ENCODE data around the gene NEMP2.

The NEMP2 gene

DNA sequence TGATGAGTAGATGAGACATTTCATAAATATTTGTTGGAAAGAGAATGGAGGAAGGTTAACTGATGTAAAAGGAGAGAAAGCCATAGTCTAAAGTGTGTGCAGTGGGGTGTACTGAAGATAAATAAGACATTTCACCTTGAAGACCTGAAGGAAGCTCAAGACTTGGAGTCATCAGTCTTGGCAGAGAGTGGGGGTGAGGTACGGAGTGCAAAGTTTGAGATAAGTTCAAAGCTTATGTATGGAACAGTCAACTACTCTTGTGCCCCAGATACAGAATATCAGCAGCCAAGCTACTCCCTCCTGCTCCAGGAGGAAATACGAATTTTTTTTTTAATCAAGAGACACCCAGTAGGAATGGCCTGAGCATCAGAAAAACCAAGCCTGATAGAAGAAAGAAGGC, 30.3 kb upstream of the NEMP2 start:
- Histone ChIP-seq H3K9me3 (peaks cover 0 to 6% (median 4%) of the 10 kb centered on the region in 3 donors), H3K27ac (no peak overlapping the region), H3K4me1 (peaks cover 0 to 5% (median 0%) of the 10 kb centered on the region in 4 donors), H3K27me3 (no peaks in the 10 kb centered on the region), H3K4me3 (no peak overlapping the region), H3K36me3 (no peaks in the 10 kb centered on the region)
- TF ChIP-seq CTCF (IDR thresholded peaks at IDR 0.05) = no peak
- intact Hi-C loops (cut with DNase I; ENCODE audit: low total_unique reads) = no loop called here
- DNase-seq = no peak

GRCh38 chr2:190563646-190564045, 29.1 kb upstream of the NEMP2 start:
- no peaks in the 10 kb centered on the region for H3K36me3 ChIP-seq
- H3K27me3 ChIP-seq = no peaks in the 10 kb centered on the region
- no peak for TF ChIP-seq CTCF (IDR thresholded peaks at IDR 0.05)
- no peak for DNase-seq
- peaks cover 0 to 5% (median 0%) of the 10 kb centered on the region in 4 donors for H3K4me1 ChIP-seq
- peaks cover 0 to 6% (median 4%) of the 10 kb centered on the region in 3 donors for H3K9me3 ChIP-seq
- intact Hi-C loops (cut with DNase I; ENCODE audit: low total_unique reads) = no loop called here
- no peak overlapping the region for H3K4me3 ChIP-seq
- no peak overlapping the region for H3K27ac ChIP-seq

DNA sequence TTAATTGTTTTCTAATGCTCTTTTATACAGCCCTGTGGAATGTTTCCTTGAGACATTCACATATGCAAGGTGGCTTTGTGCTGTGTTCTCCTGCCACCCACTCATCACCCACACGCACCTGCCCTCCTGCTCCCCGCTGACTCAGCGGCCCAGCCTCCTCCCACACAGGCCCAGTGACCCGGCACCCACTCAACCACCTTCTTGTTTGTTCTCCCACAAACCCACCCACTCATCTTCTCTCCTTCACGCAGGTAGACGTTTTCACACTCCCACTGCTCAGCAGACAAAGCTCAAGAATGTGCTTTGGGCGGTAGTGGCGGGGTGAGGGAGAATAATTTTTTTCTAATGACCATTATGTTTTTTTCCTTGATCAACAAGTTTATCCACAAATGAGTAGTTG, 28.6 kb upstream of the NEMP2 start:
- intact Hi-C loops (cut with DNase I; ENCODE audit: low total_unique reads) = no loop called here
- Histone ChIP-seq H3K9me3 (peaks cover 0 to 6% (median 4%) of the 10 kb centered on the region in 3 donors), H3K4me3 (no peak overlapping the region), H3K36me3 (no peaks in the 10 kb centered on the region), H3K27me3 (no peaks in the 10 kb centered on the region), H3K27ac (no peak overlapping the region), H3K4me1 (peaks cover 0 to 5% (median 0%) of the 10 kb centered on the region in 4 donors)
- TF ChIP-seq CTCF (IDR thresholded peaks at IDR 0.05) = no peak
- DNase-seq = no peak

DNA sequence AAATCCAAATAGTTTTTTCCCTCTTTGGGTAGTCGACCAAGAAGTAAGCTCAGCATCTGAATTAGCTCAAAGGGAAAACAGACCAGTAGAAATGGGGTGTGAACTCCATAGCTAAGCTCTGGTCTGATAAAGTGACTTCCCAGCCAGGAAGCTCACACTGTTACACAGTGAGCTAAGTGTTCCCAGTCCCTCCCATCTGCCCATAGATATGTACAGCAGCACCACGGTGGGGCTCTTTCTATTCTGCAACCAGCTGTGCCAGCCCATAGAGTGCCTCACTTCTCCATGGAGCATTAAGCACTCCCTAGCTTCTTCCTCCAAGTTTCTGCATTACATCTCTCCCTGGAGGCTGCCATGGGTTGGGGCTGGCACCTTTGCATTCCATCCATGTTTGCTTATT, 27.6 kb upstream of the NEMP2 start:
- DNase-seq = no peak
- Histone ChIP-seq H3K27ac (no peak overlapping the region), H3K9me3 (no peaks in the 10 kb centered on the region), H3K4me3 (no peak overlapping the region), H3K4me1 (peaks cover 0 to 5% (median 0%) of the 10 kb centered on the region in 4 donors), H3K36me3 (no peaks in the 10 kb centered on the region), H3K27me3 (no peaks in the 10 kb centered on the region)
- TF ChIP-seq CTCF (IDR thresholded peaks at IDR 0.05) = no peak
- intact Hi-C loops (cut with DNase I; ENCODE audit: low total_unique reads) = no loop called here

DNA sequence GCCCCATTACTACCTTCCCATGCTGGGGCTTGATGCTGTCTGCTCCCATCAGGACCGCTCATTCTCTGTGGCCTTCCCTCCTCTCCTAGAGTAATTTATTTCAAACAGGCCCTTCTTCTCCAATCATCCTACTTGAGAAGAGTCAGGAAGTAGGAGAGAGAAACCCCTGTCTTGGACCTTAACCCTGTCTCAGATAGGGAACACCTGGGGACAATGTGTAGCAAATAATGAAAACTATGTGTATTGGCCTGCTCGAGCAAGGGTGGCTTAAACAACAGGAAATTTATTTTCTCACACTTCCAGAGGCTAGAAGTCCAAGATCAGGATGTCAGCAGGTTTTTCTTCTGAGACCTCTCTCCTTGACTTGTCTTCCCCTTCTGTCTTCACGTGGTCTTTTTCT, 26.6 kb upstream of the NEMP2 start:
- H3K4me1 ChIP-seq = peaks cover 0 to 5% (median 0%) of the 10 kb centered on the region in 4 donors
- H3K4me3 ChIP-seq = no peak overlapping the region
- H3K36me3 ChIP-seq = no peaks in the 10 kb centered on the region
- intact Hi-C loops (cut with DNase I; ENCODE audit: low total_unique reads) = no loop called here
- DNase-seq = no peak
- no peaks in the 10 kb centered on the region for H3K27me3 ChIP-seq
- no peak overlapping the region for H3K27ac ChIP-seq
- H3K9me3 ChIP-seq = no peaks in the 10 kb centered on the region
- TF ChIP-seq CTCF (IDR thresholded peaks at IDR 0.05) = no peak
